GM19372 (cell line): ENCODE data around the gene HIVEP3.

Experiments used
- ATAC-seq: cut with Tn5 transposase; IDR thresholded peaks from one replicate; pipeline ENCODE4 v1.9.1; 2021; ENCODE audit warnings: mild to moderate bottlenecking, low read depth, moderate library complexity; ENCODE audit not compliant: unreplicated experiment

HIVEP3 gene

DNA sequence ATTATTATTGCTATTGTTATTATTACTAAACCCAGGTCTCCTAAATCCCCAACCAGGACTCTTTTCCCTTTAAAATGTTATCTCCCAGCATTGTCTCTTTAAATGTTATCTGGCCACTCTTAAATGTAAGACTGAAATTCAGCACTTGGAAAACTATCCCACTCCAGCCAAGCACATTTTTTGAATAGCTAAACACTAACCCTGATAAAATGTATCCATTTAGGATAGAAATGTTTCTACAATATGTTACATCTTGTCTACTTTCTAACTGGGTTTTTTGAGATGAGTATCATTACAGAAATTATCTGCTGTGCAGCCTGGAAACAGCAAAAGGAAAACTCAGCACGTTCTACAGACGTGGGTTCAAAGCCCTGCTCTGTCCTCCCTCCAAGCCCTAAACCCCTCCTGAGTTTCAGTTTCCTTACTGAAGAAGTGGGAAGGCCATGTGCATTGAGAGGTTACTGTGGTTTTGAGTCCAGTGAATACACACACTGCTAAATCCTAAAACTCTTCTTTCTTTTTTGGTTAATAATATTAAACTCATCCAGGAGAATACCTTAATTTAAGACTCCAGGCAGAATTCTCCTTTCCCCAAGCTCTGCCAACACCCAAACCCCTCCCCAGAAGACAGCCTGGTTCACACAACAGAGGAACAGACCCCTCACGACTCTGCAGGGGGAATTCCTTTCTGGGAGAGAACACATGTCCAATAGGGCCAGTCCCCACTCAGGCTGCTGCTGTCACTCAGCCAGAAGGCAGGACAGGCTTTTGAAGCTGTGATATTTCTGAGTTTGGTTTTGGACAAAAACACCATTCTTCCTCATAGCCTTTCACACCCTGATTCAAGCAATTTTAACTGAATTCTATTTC lies 41.9 kb downstream of the HIVEP3 start:
- no peak for ATAC-seq

DNA sequence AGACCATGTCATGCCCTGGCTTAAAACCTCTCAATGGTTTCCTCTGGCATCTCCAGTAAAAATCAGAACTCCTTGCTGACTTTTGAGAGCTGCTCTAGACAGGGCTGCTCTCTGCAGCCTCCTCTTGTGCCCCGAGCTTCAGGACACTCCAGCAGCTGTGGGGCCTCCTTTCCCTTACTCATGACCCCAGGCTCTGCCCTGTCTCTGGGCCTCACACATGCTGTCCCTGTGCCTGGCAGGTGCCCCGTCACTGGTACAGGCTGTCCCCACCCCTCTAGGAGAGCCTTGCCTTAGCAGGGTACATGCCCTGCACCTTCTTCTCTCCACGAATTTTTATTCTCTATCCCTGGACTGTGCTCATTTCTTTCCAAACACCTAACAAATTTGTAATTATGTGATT lies 43.2 kb downstream of the HIVEP3 start:
- no peak for ATAC-seq

DNA sequence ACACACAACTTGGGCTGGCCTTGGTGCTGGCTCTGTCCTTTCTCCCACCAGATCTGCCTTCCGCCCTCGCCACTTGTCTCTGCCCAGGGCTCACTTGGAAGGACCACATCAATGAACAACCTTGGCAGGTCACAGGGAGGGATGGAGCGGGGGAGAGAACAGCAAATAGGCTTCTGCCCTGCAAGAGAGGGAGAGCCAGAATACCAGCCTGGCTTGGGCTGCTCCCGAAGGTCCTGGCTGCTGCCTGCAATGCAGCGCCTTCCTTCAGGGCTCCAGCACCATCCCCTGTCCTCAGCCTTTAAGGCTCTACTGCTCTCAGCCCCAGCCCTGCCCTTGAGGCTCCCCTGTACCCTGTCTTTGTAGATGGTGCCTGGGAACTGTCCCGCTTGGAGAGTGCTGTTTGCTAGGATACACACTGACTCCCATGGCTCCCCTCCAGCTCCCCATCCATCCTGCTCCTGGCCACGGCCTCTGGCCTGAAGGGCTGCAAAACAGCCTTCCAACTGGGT lies 43.8 kb downstream of the HIVEP3 start:
- ATAC-seq: no peak

DNA sequence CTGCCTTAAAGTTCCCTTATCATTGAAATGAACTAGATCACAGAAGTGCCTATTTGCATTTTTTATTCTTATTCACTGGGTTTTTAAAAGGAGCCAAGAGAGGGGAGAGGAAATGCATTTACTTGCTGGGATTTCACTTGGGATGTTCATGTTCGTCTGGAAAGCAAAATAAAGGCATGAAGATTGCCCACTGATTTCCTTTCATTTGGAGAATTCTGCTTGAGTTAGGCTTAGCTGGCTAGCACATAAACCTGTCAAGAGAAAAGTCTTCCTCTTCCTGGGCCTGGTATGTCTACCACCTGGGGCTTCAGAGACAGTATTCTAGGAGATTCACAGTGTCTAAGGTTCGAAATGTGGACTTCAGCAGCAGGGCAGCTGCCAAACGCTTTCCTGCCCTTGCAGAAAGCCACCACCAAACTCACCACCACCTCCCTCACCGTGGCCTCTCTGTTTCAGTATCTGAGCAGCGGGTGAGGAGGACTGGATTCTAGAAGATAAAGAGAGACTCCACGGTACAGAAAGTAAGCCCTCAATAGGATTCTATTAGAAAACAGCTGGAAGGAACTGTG lies 44.5 kb downstream of the HIVEP3 start:
- no peak for ATAC-seq

DNA sequence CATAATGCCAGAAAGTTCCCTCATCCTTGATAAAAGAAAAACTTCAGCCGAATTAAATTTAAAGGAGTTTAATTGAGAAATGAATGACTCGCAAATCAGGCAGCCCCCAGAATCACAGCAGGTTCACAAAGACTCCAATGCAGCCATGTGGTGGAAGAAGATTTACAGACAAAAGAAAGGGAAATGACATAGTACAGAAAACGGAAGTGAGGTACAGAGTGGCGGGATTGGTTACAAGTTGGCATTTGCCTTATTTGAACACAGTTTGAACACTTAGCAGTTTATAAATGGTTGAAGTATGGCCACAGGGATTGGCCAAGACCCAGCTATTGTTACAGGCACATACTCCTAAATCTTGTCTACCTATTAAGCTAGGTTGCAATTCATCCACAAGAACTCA lies 46.6 kb downstream of the HIVEP3 start:
- no peak for ATAC-seq

DNA sequence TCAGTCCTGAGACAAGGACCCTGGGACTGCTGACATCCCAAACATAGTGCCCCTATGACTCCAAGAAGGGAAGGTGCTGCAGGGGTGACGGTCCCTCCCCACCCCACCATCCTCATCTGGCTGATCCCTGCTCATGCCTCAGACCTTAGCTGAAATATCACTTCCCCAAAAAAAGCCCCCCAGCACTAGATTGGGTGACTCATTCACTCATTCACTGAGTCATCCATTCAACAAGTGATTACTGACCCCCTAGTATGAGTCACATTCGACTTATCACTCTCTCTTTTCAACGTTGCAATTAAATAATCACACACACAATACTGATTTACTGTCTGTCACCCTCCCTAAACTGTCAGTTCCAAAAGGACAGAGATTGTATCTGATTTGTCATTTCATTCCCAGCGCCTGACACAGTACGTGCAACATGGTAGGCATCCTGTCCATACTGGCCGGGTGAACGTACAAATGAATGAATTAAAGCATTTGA lies 48.6 kb downstream of the HIVEP3 start:
- ATAC-seq: no peak

DNA sequence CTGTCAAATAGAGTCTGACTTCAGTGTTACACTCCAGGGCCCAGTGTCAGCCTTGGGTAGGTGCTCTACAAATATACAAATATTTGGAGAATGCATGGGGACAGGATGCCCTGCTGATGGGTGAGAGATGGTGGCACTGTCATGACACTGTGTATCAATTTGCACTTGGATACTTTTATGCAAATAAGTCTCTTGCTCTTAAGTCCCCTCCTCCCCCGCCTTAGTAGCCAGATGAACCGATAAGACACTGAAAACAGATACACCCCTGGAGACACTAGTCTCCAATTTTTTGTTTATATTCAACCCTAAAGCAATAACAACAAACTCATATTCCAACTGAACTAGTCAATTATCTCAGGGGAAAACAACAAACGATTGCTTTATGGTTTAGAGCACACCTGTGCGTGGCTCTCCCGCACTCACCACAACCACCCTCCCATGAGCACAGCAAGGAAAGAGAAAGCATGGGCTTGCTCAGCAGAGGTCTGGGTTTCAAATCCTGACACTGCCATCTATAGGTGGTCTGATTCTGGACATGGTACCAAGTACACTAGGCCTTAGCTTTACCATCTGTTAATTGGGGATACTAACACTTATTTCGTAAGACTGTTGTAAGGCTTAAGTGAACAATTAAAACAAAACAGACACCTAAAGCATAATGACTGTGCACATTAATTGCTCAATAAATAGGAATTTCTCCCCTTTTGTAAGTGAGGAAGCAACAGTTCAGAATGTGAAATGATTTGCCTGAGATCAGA lies 50.3 kb downstream of the HIVEP3 start:
- ATAC-seq: no peak

DNA sequence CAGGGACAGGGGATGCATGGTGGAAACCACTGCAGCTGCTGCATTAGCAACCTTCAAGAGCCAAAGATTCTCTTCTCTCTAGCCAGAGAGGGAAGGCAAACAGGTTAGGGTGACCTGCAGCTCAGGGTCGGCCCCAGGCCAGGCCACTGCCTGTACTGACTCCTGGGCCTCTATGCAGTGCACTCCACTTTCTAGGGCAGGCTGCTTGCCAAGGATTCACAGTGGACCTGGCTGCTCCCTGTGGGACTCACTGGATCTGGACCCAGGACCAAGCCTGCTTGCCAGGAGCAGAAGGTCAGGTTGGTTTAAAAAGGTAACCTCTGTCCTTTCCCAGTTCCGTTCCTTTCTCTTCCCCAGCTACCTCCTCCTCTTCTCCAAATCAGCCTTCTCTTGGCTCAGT lies 52.4 kb downstream of the HIVEP3 start:
- ATAC-seq: no peak

DNA sequence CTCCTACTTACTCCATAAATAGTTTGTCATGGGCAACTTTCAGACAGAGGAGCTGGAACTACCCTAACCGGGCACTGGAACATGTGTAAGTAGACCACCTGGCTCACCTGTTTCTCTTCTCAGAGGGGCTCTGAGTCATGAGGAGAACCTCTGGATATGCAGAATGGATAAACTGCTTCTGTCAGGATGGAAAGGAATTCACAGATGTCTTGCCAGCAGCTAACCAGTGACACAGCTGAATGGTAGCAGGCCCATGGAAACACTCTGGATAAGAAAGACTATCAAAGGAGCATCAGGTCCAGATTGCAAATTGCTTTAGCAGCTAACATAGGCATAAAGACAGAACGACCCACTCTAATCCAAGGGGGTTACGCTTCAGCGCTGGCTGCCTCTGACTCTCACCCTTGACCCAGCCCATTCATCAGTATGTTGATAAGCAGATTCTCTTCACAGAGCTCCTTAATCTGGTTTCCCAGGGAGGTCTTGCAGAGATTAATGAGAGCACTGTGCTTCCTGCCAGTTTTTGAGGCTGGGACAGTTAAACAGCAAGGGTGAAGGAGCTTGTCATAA lies 54.2 kb downstream of the HIVEP3 start:
- no peak for ATAC-seq

DNA sequence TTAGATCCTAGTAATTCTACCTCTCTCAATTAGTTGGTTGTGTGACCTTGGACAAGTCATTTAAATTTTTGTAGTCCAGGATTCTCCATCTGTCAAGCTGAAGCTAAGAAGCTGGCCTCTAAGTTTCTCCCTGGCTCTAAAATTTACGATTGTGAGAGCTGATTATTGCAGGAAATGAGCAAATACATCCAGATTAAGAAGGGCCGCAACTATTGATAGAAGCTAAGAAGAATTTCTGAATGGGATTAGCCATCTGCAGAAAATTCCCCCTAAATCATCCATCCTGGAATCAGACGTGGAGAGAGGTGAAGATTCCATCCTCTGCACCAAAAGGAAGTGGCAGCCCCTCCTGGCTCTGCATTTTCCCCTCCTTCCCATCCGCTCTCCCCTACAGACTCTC lies 55.0 kb downstream of the HIVEP3 start:
- no peak for ATAC-seq

DNA sequence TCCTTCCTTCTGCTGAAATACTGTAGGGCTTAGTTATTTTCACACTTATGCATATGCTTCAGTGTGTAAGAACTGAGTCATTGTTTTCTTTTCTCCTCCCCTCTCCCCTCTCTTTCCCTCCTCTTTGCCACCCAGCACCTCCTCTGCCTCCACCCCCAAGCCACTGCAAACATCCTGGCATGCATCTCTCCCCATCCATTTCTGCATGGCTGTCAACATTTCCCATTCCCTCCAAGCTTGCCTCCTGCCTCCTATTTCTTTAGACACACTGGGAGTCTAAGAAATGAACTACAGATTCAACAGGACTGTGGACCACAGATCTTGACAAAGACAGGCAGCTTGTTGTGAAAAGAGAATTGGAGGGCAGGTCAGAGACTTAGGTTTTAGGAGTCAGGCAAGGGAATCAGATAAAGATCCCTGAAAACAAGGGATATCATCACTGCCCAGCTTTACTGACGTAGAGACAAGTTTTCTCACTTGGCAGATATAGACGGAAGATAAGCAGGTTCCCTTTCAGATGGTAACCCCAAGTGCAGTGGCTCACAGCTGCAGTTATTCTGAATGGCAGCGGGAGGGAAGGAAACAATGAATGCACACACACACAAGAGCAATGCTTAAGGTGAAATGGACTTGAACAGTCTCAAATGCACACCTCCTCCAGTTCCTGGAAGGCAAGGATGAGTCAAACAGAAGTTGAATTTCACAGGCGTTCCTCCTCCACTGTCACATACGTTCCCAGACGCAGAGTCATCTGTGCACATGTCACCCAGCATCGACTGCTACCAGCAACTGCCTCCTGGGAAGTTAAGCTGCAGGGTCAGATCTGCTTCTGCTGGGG lies 56.1 kb downstream of the HIVEP3 start:
- ATAC-seq: no peak

DNA sequence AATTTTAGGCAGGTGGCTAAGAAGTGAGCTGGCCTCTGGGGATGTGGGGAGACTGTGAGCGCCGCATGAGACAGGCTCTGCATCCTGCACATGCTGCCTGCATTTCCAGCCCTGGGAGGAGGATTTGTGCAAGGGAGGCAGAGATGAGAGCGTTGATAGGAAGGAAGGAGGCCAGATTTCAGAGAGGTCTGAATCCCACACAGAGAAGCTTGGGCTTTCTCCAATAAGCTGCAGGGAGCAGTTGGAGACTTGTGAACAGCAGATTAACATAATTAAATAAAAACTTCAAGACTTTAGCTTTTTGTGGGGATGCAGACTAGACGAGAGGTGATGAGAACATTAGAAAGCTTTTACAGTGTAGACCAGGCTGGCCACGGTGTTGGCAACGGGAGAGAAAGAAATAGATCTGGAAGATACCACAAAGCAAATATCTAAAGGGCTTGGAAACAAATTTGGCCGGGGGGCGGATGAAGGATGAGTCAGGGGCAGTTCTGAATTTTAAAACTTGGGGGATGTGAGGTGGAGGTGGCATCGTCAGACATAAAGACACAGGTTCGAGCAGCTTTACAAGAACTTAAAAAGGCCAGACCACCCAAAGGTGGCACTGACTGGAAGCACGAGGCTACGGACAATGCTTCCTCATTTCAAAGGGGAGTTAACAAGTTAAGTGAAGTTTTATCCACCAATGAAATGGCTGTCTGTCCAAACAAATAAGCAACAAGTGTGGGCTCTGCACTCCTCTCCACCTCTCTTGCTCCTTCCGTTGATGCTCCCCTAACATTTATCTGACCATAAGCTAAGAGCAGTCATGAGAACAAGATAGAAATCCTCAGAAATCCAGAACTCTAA lies 57.0 kb downstream of the HIVEP3 start:
- no peak for ATAC-seq

DNA sequence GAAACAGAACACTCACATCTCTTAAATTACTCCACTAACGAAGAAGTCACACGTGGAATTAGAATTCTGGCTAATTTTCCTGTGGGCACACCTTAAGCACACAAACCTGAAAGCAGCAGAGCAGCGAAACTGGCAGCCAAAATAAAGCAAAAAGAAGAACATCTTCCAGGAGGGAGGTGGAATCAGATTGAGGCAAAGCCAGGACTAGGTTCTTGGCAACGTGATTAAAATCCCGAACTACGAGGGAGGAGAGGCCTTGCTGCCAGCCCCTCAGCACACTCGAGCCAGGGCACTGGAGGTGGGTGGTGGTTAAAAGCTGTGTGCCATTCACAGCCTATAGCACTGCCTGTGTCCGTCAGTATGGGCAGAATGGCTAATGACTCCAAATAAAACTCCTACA lies 58.0 kb downstream of the HIVEP3 start:
- ATAC-seq: no peak

DNA sequence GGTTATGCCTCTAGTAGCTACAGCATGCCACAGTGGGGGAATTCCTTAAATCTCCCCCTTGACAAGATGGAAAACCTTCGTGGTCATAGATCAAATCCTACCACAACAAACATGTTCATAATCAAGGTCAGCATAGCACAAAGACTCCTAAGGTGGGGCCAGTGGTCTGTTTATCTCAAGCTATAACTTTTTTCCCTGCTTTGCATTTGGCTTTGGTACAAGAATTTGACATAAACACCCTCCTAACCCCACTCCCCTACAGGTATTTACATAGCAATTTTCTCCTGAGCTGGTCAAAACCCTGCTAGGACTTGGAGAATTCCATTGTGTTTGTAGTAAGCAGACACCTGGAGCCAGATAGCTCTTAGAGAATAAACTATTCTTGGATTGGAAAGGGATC lies 58.5 kb downstream of the HIVEP3 start:
- ATAC-seq: no peak

DNA sequence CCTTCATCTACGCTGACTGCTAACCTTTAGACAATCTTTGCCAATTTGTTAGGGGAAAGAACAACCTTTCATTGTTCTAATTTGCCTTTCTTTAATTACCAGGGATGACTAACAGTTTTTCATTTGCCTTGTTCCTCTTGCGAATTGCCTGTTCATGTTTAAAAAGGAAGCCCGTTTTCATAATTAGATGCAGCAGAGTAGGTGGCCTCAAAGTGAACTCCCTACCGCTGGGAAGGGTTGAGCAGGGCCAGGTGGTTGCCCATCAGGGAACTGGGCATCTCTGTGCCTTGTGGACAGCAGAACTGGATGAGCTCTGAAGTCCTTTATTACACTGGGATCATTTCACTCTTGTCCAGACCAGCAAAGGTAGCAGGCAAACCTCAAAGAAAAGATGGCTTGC lies 59.0 kb downstream of the HIVEP3 start:
- no peak for ATAC-seq

DNA sequence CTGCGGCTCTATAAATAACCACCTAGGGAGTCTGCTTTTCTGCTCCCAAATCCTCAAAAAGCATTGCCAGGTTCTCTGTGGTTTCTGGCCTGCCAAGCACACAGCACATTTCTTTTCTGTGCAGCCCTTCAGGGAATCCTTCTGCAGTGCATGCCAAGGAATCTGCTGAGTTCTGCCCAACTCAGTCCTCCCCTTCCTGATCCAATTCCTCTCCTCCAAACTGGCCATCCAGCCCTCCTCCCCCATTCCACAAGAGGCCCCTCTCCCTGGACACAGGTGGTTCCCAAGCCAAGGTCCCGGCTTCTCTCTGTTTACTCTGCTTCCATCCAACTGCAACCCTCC lies 61.8 kb downstream of the HIVEP3 start:
- ATAC-seq: no peak

DNA sequence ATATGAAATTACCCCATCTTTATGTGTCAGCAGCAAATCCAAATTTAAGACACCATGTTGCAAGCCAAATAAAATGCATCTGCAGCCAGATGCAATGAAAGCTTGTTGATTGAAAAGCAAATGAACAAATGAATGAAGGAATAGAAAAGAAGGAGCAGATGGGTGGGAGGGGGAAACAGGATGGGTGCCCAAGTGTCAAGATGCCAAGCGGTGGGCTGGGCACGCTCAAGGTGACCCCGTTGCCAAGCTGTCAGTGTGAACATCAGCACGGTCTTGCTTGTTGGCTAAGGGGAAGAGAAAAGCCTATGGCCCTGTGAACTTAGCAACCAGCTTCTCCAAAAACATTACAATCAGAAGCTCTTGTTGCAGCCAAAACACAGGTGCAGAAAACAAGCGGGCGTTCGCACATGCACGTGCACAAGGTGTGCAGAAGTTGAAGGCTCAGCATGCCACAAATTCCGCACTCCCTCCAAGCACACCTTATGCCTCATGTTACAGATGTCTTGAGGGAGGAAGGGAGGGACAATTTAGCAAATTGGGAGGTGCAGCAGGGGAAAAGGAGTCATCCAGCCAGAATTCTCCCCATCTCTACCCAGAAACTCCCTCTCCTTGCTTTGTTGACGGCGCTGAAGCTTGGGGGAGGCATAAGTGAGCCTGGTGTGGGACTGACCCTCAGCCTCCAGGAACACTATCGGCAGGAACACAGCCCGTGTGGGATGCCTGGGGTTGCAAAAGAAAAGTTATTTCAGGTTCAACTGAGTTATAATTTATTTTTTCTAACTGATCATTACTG lies 62.4 kb downstream of the HIVEP3 start:
- ATAC-seq: no peak

DNA sequence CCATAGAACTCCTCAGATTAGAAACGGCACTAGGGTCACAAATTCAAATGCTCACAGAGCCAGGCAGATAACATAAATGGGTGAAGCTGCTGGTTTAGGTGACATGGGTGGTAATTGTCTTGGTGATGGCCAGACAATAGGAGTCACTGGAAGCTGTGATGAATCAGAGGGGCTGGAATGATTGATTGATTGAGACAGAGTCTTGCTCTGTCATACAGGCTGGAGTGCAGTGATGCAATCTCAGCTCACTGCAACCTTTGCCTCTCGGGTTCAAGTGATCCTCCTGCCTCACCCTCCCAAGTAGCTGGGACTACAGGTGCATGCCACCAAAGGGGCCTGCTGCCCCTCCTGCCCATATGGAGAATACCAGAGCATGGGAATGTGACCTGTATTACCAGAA lies 63.0 kb downstream of the HIVEP3 start:
- ATAC-seq: no peak
